K562 (cell line): ENCODE measurements around the gene NGRN. TPM values are rescaled to one million over a fixed set of nuclear protein-coding genes. Genes with fewer than 3 reads are reported as not detected.

Experiments used
- BDP1 ChIP-seq: IDR thresholded peaks from 3 replicates; pipeline ENCODE4 v1.6.1; 2011; ENCODE audit not compliant: insufficient read length, insufficient read depth
- ELF2 ChIP-seq: fragments of 250-450 bp; sonication (Bioruptor Pico); IDR thresholded peaks from 2 replicates; pipeline ENCODE4 v1.5.0; 2021; ENCODE audit warnings: mild to moderate bottlenecking
- GTF2E2 ChIP-seq: fragments of 200-800 bp; sonication (Bioruptor generic); IDR thresholded peaks from 2 replicates; pipeline ENCODE4 v1.6.1; 2016; ENCODE audit warnings: missing genetic modification characterization, missing compliant biosample characterization
- ILK ChIP-seq: fragments of 450-650 bp; IDR thresholded peaks from 2 replicates; pipeline ENCODE4 v1.6.1; 2016; ENCODE audit warnings: missing genetic modification characterization, low read depth, mild to moderate bottlenecking, missing compliant biosample characterization, moderate library complexity, borderline replicate concordance
- MCM7 ChIP-seq, 2 experiments: fragments of 450-650 bp; IDR thresholded peaks; 2 replicates each; pipeline ENCODE4 v1.6.1; 2016 to 2018
- POLR3A ChIP-seq: IDR thresholded peaks from 2 replicates; pipeline ENCODE4 v1.6.1; 2011; ENCODE audit warnings: borderline replicate concordance, mild to moderate bottlenecking, moderate library complexity; ENCODE audit not compliant: insufficient read length, insufficient read depth; ENCODE audit errors: extremely low read depth
- SMARCB1 ChIP-seq: IDR thresholded peaks from 2 replicates; pipeline ENCODE4 v1.6.1; 2011; ENCODE audit warnings: improper control_type of control experiment, low read depth; ENCODE audit not compliant: insufficient read length
- SNRNP70 ChIP-seq: fragments of 200-400 bp; formaldehyde crosslinking; optimal IDR thresholded peaks from 2 replicates; pipeline ENCODE3; 2017; ENCODE audit warnings: low read depth, low read length
- SRSF3 ChIP-seq: fragments of 200-400 bp; formaldehyde crosslinking; IDR thresholded peaks from 2 replicates; pipeline ENCODE4 v1.6.1; 2016; ENCODE audit warnings: mild to moderate bottlenecking, low read length, moderate library complexity; ENCODE audit not compliant: insufficient read depth
- TEAD4 ChIP-seq, 2 experiments: sonication (generic) in 1 of 2; formaldehyde crosslinking in 1 of 2; IDR thresholded peaks; 2 replicates each; pipeline versions ENCODE4 v1.6.1 to v1.8.0; 2012 to 2022; ENCODE audit warnings: borderline replicate concordance in 1 of 2, inconsistent platforms in 1 of 2, low read length in 1 of 2, mild to moderate bottlenecking in 1 of 2, missing genetic modification reagents in 1 of 2
- ZBTB1 ChIP-seq: sonication (generic); formaldehyde crosslinking; IDR thresholded peaks from 2 replicates; pipeline ENCODE4 v1.8.1; 2023; ENCODE audit warnings: missing genetic modification reagents, low read depth, mild to moderate bottlenecking, borderline replicate concordance
- ZNF274 ChIP-seq: IDR thresholded peaks from 2 replicates; pipeline ENCODE4 v1.6.1; 2011; ENCODE audit warnings: low read depth, mild to moderate bottlenecking, low read length, moderate library complexity, borderline replicate concordance
- ZNF766 ChIP-seq: fragments of 200-800 bp; sonication (Bioruptor generic); conservative IDR thresholded peaks from 2 replicates; pipeline ENCODE4 v1.6.1; 2016; ENCODE audit warnings: missing genetic modification characterization, missing compliant biosample characterization
- polyA plus RNA-seq, 8 experiments: library from polyadenylated mRNA; depleted of rRNA in 4 of 8; stranded (reverse) in 5 of 8; unstranded in 3 of 8; fragments of >200 nt; fragmentation: Nextera tagmentation in 2 of 8; fragmentation: Illumina TruSeq in 1 of 8; extraction: Ambion mirVana in 2 of 8; extraction: Trizol in 1 of 8; gene quantifications; 2 replicates each; pipeline versions ENCODE4 v1.2.1 to v1.2.3, GENCODE V29; 2011 to 2014; ENCODE audit warnings: inconsistent platforms in 1 of 8, missing spikeins in 1 of 8
- total RNA-seq, 7 experiments: library from RNA; depleted of rRNA in 6 of 7; stranded (reverse); fragments of >200 nt in 6 of 7; fragmentation: Illumina TruSeq in 2 of 7; extraction: Trizol in 2 of 7; gene quantifications; 2 replicates each; pipeline versions ENCODE4 v1.2.1 to v1.2.3, GENCODE V29; 2011 to 2021; ENCODE audit warnings: low replicate concordance in 1 of 7
- TF ChIP-seq, protein P1 (sequence below): sonication (generic); formaldehyde crosslinking; IDR thresholded peaks from 2 replicates; pipeline ENCODE4 v1.8.1; 2023; ENCODE audit warnings: mild to moderate bottlenecking, missing genetic modification reagents
- TF ChIP-seq, protein P2 (sequence below), 3 experiments: fragments of 200-800 bp in 1 of 3; sonication (Bioruptor generic) in 1 of 3; sonication (generic) in 1 of 3; formaldehyde crosslinking in 1 of 3; IDR thresholded peaks; 2 replicates each; pipeline versions ENCODE4 v1.6.1 to v1.8.0; 2016 to 2022; ENCODE audit warnings: mild to moderate bottlenecking in 2 of 3, missing compliant biosample characterization in 2 of 3, missing genetic modification characterization in 2 of 3, missing genetic modification reagents in 1 of 3
- TF ChIP-seq, protein P3 (sequence below): fragments of 450-650 bp; IDR thresholded peaks from 2 replicates; pipeline ENCODE4 v1.6.1; 2016; ENCODE audit warnings: borderline replicate concordance
- TF ChIP-seq, protein P4 (sequence below): sonication (generic); formaldehyde crosslinking; IDR thresholded peaks from 2 replicates; pipeline ENCODE4 v1.8.0; 2022; ENCODE audit warnings: mild to moderate bottlenecking, missing genetic modification reagents
- TF ChIP-seq, protein P5 (sequence below): sonication (generic); formaldehyde crosslinking; IDR thresholded peaks from 2 replicates; pipeline ENCODE4 v1.9.0; 2022; ENCODE audit warnings: mild to moderate bottlenecking, missing genetic modification reagents

The NGRN gene
- total and polyA plus RNA-seq, 9 of the 15 experiments (the other 6 are each of a cell fraction or from before 2014, with no cell fraction given): 14.0 to 73.4 (median 60.0) TPM

DNA sequence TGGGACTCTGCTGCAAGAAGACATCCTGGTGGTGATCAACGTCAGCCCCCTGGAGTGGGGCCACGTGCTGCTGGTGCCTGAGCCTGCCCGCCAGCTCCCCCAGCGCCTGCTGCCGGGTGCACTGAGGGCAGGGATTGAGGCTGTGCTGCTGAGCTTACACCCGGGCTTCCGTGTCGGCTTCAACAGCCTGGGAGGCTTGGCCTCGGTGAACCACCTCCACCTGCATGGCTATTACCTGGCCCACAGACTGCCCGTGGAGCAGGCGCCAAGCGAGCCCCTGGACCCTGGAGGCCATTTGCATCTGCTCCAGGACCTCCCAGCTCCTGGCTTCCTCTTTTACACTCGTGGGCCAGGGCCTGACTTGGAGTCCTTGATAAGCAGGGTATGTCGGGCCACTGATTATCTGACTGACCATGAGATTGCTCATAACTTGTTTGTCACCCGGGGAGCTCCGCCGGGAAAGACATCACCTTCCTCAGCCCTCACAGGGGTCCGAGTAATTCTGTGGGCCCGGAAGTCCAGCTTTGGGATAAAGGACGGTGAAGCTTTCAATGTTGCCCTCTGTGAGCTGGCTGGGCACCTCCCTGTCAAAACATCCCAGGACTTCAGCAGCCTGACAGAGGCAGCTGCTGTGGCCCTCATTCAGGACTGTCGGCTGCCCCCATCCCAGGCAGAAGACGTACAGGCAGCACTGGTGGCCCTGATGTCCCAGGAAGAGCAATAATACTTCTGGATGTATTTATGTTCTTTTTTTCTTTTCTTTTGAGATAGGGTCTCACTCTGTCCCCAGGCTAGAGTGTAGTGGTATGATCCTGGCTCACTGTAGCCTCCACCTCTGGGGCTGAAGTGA, 23.9 kb upstream of the NGRN start (continued):
- TF ChIP-seq GTF2E2 (tag) (no peak), ZNF766 (CRISPR knock-in tag) (peak; percentile 41; the same call in 1 of the 2 replicates), SRSF3 (no peak), SMARCB1 (no peak), POLR3A (no peak), ZBTB1 (CRISPR knock-in tag) (no peak), SNRNP70 (no peak), TEAD4 (IDR thresholded peaks at IDR 0.05; ENCODE audit: low read length) (peak; percentile 78), TEAD4 (CRISPR knock-in tag; IDR thresholded peaks at IDR 0.05; ENCODE audit: borderline replicate concordance) (no peak), ILK (tag) (no peak), MCM7 (IDR thresholded peaks at IDR 0.05) (no peak), BDP1 (no peak), ZNF274 (no peak), ELF2 (CRISPR knock-in tag) (no peak)
- TF ChIP-seq, protein P1, sequence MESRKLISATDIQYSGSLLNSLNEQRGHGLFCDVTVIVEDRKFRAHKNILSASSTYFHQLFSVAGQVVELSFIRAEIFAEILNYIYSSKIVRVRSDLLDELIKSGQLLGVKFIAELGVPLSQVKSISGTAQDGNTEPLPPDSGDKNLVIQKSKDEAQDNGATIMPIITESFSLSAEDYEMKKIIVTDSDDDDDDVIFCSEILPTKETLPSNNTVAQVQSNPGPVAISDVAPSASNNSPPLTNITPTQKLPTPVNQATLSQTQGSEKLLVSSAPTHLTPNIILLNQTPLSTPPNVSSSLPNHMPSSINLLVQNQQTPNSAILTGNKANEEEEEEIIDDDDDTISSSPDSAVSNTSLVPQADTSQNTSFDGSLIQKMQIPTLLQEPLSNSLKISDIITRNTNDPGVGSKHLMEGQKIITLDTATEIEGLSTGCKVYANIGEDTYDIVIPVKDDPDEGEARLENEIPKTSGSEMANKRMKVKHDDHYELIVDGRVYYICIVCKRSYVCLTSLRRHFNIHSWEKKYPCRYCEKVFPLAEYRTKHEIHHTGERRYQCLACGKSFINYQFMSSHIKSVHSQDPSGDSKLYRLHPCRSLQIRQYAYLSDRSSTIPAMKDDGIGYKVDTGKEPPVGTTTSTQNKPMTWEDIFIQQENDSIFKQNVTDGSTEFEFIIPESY (CRISPR knock-in tag): peak; percentile 93
- TF ChIP-seq, protein P2, sequence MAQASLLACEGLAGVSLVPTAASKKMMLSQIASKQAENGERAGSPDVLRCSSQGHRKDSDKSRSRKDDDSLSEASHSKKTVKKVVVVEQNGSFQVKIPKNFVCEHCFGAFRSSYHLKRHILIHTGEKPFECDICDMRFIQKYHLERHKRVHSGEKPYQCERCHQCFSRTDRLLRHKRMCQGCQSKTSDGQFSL (CRISPR knock-in tag; IDR thresholded peaks at IDR 0.05): peak; percentile 54; the same call in 1 of the 2 replicates
- TF ChIP-seq, protein P2 (tag; IDR thresholded peaks at IDR 0.05): no peak
- TF ChIP-seq, protein P3, sequence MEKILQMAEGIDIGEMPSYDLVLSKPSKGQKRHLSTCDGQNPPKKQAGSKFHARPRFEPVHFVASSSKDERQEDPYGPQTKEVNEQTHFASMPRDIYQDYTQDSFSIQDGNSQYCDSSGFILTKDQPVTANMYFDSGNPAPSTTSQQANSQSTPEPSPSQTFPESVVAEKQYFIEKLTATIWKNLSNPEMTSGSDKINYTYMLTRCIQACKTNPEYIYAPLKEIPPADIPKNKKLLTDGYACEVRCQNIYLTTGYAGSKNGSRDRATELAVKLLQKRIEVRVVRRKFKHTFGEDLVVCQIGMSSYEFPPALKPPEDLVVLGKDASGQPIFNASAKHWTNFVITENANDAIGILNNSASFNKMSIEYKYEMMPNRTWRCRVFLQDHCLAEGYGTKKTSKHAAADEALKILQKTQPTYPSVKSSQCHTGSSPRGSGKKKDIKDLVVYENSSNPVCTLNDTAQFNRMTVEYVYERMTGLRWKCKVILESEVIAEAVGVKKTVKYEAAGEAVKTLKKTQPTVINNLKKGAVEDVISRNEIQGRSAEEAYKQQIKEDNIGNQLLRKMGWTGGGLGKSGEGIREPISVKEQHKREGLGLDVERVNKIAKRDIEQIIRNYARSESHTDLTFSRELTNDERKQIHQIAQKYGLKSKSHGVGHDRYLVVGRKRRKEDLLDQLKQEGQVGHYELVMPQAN: no peak
- TF ChIP-seq, protein P4, sequence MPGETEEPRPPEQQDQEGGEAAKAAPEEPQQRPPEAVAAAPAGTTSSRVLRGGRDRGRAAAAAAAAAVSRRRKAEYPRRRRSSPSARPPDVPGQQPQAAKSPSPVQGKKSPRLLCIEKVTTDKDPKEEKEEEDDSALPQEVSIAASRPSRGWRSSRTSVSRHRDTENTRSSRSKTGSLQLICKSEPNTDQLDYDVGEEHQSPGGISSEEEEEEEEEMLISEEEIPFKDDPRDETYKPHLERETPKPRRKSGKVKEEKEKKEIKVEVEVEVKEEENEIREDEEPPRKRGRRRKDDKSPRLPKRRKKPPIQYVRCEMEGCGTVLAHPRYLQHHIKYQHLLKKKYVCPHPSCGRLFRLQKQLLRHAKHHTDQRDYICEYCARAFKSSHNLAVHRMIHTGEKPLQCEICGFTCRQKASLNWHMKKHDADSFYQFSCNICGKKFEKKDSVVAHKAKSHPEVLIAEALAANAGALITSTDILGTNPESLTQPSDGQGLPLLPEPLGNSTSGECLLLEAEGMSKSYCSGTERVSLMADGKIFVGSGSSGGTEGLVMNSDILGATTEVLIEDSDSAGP: 0 out of 2 replicates have a peak, but pooled peaks have one; percentile 33
- TF ChIP-seq, protein P5, sequence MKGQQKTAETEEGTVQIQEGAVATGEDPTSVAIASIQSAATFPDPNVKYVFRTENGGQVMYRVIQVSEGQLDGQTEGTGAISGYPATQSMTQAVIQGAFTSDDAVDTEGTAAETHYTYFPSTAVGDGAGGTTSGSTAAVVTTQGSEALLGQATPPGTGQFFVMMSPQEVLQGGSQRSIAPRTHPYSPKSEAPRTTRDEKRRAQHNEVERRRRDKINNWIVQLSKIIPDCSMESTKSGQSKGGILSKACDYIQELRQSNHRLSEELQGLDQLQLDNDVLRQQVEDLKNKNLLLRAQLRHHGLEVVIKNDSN: peak; percentile 78
